GM06990 (cell line): Measurements from ENCODE around the gene CNGA1.
A peak's percentile ranks its signal among the peaks of the same experiment; 100 is the strongest.

ENCODE experiments used
- DNase-seq: peaks from one replicate; pipeline ENCODE4 v3.0.0-alpha.2; 2011; ENCODE audit not compliant: insufficient read length; ENCODE audit errors: extremely low read depth
- H3K27me3 ChIP-seq: replicated peaks from 2 replicates; pipeline ENCODE4 v1.6.0; 2011; ENCODE audit warnings: low read length; ENCODE audit not compliant: control insufficient read depth, insufficient read depth
- H3K36me3 ChIP-seq: 2 replicates; pipeline ENCODE4 v1.5.1; 2011; ENCODE audit warnings: low read length; ENCODE audit not compliant: control insufficient read depth, insufficient read depth
- H3K4me3 ChIP-seq: replicated peaks from 2 replicates; pipeline ENCODE4 v1.5.1; 2011; ENCODE audit warnings: low read depth, mild to moderate bottlenecking, control low read depth, low read length
- CTCF ChIP-seq: IDR thresholded peaks from 2 replicates; pipeline ENCODE4 v1.5.1; 2011; ENCODE audit warnings: low read length, control low read depth, mild to moderate bottlenecking, inconsistent platforms; ENCODE audit not compliant: insufficient read depth, poor library complexity, severe bottlenecking

Gene CNGA1

GRCh38 chr4:47915378-47915777, 101.1 kb downstream of the CNGA1 start:
- H3K36me3 ChIP-seq, result no peaks in the 10 kb centered on the region
- no peak overlapping the region for H3K4me3 ChIP-seq
- no peak for TF ChIP-seq CTCF
- no peaks in the 10 kb centered on the region for H3K27me3 ChIP-seq
- no peak for DNase-seq

- no peaks in the 10 kb centered on the region for H3K27me3 ChIP-seq
- no peak for DNase-seq
- TF ChIP-seq CTCF, result no peak
- H3K4me3 ChIP-seq, result peak overlapping the region; percentile 89
- H3K36me3 ChIP-seq, result no peaks in the 10 kb centered on the region
Measured at GRCh38 chr4:47914926-47915237, 101.6 kb downstream of the CNGA1 start.

- H3K4me3 ChIP-seq, result peak within 1 kb of the TSS; percentile 89
- peak; percentile 96 for DNase-seq
- H3K27me3 ChIP-seq, result no peaks in the 10 kb centered on the region
- no peaks in the 10 kb centered on the region for H3K36me3 ChIP-seq
- no peak for TF ChIP-seq CTCF
Measured at GRCh38 chr4:47914220-47914925, 102.1 kb downstream of the CNGA1 start, which contains the start of gene NFXL1. TSS of gene NFXL1 (minus strand) at chr4:47914583. CDS start at chr4:47914203, 380 bp downstream.

- H3K4me3 ChIP-seq, result peak overlapping the region; percentile 89
- no peaks in the 10 kb centered on the region for H3K27me3 ChIP-seq
- no peaks in the 10 kb centered on the region for H3K36me3 ChIP-seq
- DNase-seq, result no peak
- no peak for TF ChIP-seq CTCF
Measured at GRCh38 chr4:47913861-47914219, 102.6 kb downstream of the CNGA1 start.

GRCh38 chr4:47913330-47913729, 103.2 kb downstream of the CNGA1 start:
- no peak for TF ChIP-seq CTCF
- Histone ChIP-seq H3K36me3 (no peaks in the 10 kb centered on the region), H3K27me3 (no peaks in the 10 kb centered on the region), H3K4me3 (peak overlapping the region; percentile 89)
- DNase-seq, result no peak
